Natural killer cell (primary cell): ENCODE results near the gene PPP1R16B. TPM values are rescaled to one million over a fixed set of nuclear protein-coding genes. Genes with fewer than 3 reads are reported as not detected.
A peak's percentile ranks its signal among the peaks of the same experiment; 100 is the strongest.

ENCODE experiments used
- ATAC-seq, 3 donors: fragments of 150-1000 bp in 2 of 3; fragments of 200-7000 bp in 1 of 3; cut with Tn5 transposase; 1 replicate in 1 of 3; 2 replicates in 2 of 3; pipeline ENCODE4 v1.10.0; 2021; ENCODE audit warnings: mild to moderate bottlenecking in 2 of 3, moderate library complexity in 2 of 3
- DNase-seq, 2 donors: peaks; one replicate each; pipeline versions ENCODE4 v3.0.0 to v3.0.0-alpha.2; 2013 to 2021; ENCODE audit warnings: mixed read lengths in 1 of 2
- H3K27ac ChIP-seq: one replicate; pipeline ENCODE4 v1.5.1; 2013; ENCODE audit warnings: mild to moderate bottlenecking, low read length
- H3K27me3 ChIP-seq: one replicate; pipeline ENCODE4 v1.6.1; 2013; ENCODE audit warnings: low read length; ENCODE audit not compliant: control insufficient read depth, insufficient read depth
- H3K36me3 ChIP-seq: one replicate; pipeline ENCODE4 v1.6.1; 2013; ENCODE audit warnings: low read length; ENCODE audit not compliant: control insufficient read depth, insufficient read depth
- H3K4me1 ChIP-seq: one replicate; pipeline ENCODE4 v1.6.1; 2013; ENCODE audit warnings: low read length; ENCODE audit not compliant: control insufficient read depth, insufficient read depth
- H3K4me3 ChIP-seq: one replicate; pipeline ENCODE4 v1.5.1; 2013; ENCODE audit warnings: low read length
- H3K9me3 ChIP-seq: one replicate; pipeline ENCODE4 v1.6.1; 2013; ENCODE audit warnings: low read length; ENCODE audit not compliant: control insufficient read depth, insufficient read depth
- H3K27ac Mint-ChIP-seq, 2 donors: one replicate each; pipeline ENCODE4 v1.8.0; 2022; ENCODE audit warnings: mild to moderate bottlenecking in 2 of 2, mixed read lengths in 2 of 2, moderate library complexity in 1 of 2
- H3K27me3 Mint-ChIP-seq, 2 donors: one replicate each; pipeline ENCODE4 v1.8.0; 2022; ENCODE audit warnings: low read depth in 2 of 2, mixed read lengths in 2 of 2
- H3K36me3 Mint-ChIP-seq: one replicate; pipeline ENCODE4 v1.8.0; 2022; ENCODE audit warnings: mixed read lengths
- H3K4me1 Mint-ChIP-seq, 2 donors: one replicate each; pipeline ENCODE4 v1.8.0; 2022; ENCODE audit warnings: mixed read lengths in 2 of 2
- H3K4me3 Mint-ChIP-seq: one replicate; pipeline ENCODE4 v1.8.0; 2022; ENCODE audit warnings: mild to moderate bottlenecking, moderate library complexity, mixed read lengths
- H3K9me3 Mint-ChIP-seq, 2 donors: one replicate each; pipeline ENCODE4 v1.8.0; 2022; ENCODE audit warnings: mixed read lengths in 2 of 2
- WGBS: methylation state at CpG from one replicate; pipeline ENCODE4 v1.1.7; 2013; ENCODE audit warnings: missing lambda C conversion rate; ENCODE audit not compliant: insufficient coverage; 5-methylcytosine and 5-hydroxymethylcytosine counted together
- intact Hi-C: fragments of 100-400 bp; cut with micrococcal nuclease; formaldehyde crosslinking; loops from one replicate; pipeline ENCODE4 v1.14.2; 2022
- total RNA-seq, 4 donors: library from RNA; stranded (reverse); fragments of 120-200 nt in 1 of 4; gene quantifications; one replicate each; pipeline versions ENCODE4 v1.2.3 to v1.2.4, GENCODE V29; 2013 to 2022
- TF ChIP-seq, protein P1 (sequence below): fragments of 200-600 bp; IDR thresholded peaks from one replicate; pipeline ENCODE4 v1.8.0; 2022; ENCODE audit warnings: antibody characterized with exemption

PPP1R16B gene
- total RNA-seq, 3 donors from 2014 or later (not counting 1 experiment from before 2014, with no cell fraction given): 52.0 to 62.3 (median 53.7) TPM

DNA sequence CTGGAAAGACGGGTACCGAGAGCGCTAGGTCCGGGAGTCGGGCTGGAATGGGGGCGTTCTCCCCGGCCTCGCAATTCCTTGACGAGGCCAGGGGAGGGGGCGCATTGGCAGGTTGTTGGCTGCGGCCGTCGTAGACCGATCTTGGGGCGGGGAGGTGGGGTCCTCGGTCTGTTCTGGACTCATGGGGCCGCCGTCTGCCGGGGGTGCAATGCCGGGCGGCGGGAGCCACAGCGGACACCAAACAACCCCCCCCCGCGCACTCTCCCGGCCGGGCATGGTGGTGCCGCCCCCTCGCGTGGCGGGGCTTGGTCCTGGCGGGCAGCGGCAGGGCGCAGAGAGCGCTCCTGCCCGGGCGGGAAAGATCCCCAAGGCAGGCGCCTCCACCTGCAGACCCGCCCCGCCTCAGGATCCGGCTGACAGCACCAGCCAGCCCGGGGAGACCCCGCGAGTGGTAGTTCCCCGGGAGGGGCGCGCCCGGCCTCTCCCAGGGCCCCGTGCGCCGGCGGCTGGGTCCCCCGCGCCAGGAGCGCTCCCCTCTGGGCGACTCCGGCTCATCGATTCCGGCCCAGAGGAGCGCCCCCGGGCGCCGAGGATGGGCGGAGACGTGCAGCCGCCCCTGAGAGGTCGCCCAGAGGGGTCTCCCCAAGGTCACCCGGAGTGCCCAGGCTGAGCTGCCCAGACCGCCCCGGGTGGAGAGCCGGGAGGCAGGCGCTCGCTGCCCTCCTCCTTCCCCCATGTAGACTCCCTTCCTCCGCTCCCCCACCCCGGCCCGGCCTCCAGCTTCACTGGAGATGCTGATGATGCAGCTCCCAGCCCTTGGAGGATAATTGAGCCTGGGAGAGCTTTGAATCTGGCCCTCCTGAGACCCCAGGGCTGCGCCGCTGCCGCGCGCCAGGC is 709 bp downstream of the PPP1R16B start:
- Mint-ChIP-seq H3K36me3 (peaks cover under 1% of the 10 kb centered on the region), H3K4me1 (peaks cover 62 to 63% of the 10 kb centered on the region in 2 donors), H3K9me3 (no peaks in the 10 kb centered on the region), H3K27me3 (no peaks in the 10 kb centered on the region), H3K4me3 (peak overlapping the region; percentile 95), H3K27ac (peak overlapping the region; percentile 86 to 97)
- ATAC-seq: peak; percentile 9 to 18 (median 13)
- TF ChIP-seq, protein P1, sequence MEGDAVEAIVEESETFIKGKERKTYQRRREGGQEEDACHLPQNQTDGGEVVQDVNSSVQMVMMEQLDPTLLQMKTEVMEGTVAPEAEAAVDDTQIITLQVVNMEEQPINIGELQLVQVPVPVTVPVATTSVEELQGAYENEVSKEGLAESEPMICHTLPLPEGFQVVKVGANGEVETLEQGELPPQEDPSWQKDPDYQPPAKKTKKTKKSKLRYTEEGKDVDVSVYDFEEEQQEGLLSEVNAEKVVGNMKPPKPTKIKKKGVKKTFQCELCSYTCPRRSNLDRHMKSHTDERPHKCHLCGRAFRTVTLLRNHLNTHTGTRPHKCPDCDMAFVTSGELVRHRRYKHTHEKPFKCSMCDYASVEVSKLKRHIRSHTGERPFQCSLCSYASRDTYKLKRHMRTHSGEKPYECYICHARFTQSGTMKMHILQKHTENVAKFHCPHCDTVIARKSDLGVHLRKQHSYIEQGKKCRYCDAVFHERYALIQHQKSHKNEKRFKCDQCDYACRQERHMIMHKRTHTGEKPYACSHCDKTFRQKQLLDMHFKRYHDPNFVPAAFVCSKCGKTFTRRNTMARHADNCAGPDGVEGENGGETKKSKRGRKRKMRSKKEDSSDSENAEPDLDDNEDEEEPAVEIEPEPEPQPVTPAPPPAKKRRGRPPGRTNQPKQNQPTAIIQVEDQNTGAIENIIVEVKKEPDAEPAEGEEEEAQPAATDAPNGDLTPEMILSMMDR: no peak
- H3K4me1 ChIP-seq: peaks cover 61% of the 10 kb centered on the region
- intact Hi-C loops: loop anchor here (1.0 to 2.0 kb wide), 4 partner anchors 29 to 87 kb away; no protein-coding TSS in a partner anchor
- peaks cover 13% of the 10 kb centered on the region for H3K36me3 ChIP-seq
- H3K27ac ChIP-seq: peak overlapping the region; percentile 99
- peak overlapping the region; percentile 96 for H3K4me3 ChIP-seq
- H3K9me3 ChIP-seq: no peaks in the 10 kb centered on the region
- H3K27me3 ChIP-seq: no peaks in the 10 kb centered on the region
- peak; percentile 51 to 68 for DNase-seq
- WGBS: 0% methylated on average over 81 of the region's 81 CpGs

DNA sequence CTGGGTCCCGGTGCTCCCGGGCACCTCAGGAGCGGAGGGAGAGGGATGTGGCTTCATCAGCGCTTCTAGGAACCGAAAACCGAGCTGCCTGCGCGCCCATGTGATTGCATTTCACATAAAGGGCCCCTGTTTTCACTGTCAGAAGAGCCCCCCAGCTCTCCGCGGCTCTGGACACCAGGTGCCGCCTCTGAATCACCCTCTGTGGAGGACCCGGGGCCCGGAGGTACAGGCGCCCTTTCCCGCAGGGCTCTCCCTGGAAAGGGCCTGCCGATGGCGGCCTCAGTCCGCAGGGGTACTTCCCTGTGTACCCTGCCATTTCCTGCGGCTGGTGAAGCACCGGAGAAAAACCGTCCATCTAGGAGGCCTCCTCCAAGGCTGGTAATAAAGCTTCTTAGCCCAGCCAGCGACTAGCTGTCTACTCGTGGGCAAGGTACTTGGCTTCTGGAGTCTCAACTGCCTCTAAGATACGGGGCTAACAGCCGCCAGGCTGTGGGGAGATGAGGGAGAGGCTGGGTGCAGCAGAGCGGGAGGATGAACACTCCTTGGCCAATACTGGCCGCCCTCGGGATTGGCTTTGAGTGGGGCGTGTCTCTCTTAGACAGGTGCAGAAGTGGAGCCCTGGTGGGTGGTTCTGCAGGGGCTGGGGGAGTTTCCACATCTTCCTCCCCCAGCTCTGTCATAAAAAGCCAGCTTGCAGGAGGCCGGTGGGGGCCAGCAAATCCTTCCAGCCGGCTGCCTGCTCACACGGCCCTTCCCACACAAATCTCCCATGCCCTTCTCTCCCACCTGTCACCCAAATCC is 1.6 kb downstream of the PPP1R16B start:
- H3K4me1 Mint-ChIP-seq: peaks cover 70 to 72% of the 10 kb centered on the region in 2 donors
- intact Hi-C loops: loop anchor here (1.0 kb wide), 1 partner anchor 33 kb away; no protein-coding TSS in a partner anchor
- H3K27me3 ChIP-seq: no peaks in the 10 kb centered on the region
- H3K9me3 Mint-ChIP-seq: no peaks in the 10 kb centered on the region
- peak overlapping the region; percentile 95 for H3K4me3 Mint-ChIP-seq
- peak overlapping the region; percentile 96 for H3K4me3 ChIP-seq
- WGBS: 9% methylated on average over 31 of the region's 32 CpGs
- TF ChIP-seq, protein P1: no peak
- peak; percentile 32 to 65 for DNase-seq
- peaks cover 7% of the 10 kb centered on the region for H3K36me3 Mint-ChIP-seq
- no peaks in the 10 kb centered on the region for H3K9me3 ChIP-seq
- H3K27ac ChIP-seq: peak overlapping the region; percentile 99
- peaks cover 67% of the 10 kb centered on the region for H3K4me1 ChIP-seq
- peaks cover 14% of the 10 kb centered on the region for H3K36me3 ChIP-seq
- H3K27ac Mint-ChIP-seq: peak overlapping the region; percentile 84 to 86
- no peaks in the 10 kb centered on the region for H3K27me3 Mint-ChIP-seq
- ATAC-seq: no peak

DNA sequence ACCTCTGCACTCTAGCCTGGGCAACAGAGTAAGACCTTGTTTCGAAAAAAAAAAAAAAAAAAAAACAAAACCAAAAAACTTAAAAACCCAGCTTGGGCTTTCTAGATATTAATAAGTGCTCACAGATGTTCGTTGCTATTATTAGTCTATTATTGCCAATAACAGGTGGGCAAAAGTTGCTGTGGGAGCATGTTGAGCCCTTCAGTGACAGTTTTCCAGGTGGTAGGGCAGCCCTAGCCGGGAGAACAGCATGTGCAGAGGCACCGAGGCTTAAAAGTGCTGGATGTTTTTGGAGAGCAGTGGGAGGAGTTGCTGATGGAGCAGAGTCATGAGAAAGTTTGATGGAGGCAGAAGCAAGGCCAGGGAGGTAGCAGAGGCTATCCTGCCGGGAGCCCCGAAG is 4.4 kb downstream of the PPP1R16B start:
- ATAC-seq (no peak), DNase-seq (no peak)
- H3K4me3 Mint-ChIP-seq: no peak overlapping the region
- no peaks in the 10 kb centered on the region for H3K9me3 Mint-ChIP-seq
- H3K4me1 ChIP-seq: peaks cover 62% of the 10 kb centered on the region
- H3K27me3 Mint-ChIP-seq: no peaks in the 10 kb centered on the region
- H3K27me3 ChIP-seq: no peaks in the 10 kb centered on the region
- TF ChIP-seq, protein P1: no peak
- 81% methylated on average over 5 of the region's 6 CpGs for WGBS
- H3K36me3 ChIP-seq: peaks cover 14% of the 10 kb centered on the region
- no peaks in the 10 kb centered on the region for H3K9me3 ChIP-seq
- peaks cover 78 to 80% of the 10 kb centered on the region in 2 donors for H3K4me1 Mint-ChIP-seq
- intact Hi-C loops: no loop called here
- H3K27ac Mint-ChIP-seq: peak overlapping the region in 1 of 2 donors; percentile 83
- H3K36me3 Mint-ChIP-seq: peaks cover 7% of the 10 kb centered on the region
- H3K4me3 ChIP-seq: no peak overlapping the region
- H3K27ac ChIP-seq: no peak overlapping the region
